ENCODE results near the gene LARGE1.

LARGE1 gene

DNA sequence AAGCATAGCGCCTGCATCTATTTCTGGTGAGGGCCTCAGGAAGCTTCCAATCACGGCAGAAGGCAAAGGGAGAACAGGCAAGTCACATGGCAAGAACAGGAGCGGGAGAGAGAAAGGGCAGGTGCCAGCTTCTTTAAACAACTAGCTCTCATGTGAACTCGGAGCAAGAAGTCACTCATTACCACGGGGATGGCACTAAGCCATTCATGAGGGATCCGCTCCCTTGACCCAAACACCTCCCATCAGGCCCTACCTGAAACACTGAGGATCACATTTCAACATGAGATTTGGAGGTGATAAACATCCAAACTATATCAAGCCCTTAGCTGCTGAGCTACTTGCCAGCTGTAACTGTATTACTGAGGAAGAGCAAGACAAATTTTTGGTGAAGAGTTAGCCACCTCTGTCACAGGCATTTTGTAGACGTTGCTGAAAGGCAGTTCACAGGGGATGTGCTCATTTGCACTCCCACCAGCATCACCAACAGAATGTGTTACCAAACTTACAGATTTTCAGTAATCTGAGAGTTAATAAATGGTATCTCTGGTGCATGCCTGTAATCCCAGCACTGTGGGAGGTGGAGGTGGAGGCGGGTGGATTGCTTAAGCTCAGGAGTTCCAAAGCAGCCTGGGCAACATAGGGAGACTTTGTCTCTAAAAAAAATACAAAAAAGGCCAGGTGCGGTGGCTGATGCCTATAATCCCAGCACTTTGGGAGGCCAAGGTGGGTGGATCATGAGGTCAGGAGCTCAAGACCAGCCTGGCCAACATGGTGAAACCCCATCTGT is 398.2 kb downstream of the LARGE1 start:
- DNase-seq (ENCODE audit: low read depth in 2 of 2) = no peak

DNA sequence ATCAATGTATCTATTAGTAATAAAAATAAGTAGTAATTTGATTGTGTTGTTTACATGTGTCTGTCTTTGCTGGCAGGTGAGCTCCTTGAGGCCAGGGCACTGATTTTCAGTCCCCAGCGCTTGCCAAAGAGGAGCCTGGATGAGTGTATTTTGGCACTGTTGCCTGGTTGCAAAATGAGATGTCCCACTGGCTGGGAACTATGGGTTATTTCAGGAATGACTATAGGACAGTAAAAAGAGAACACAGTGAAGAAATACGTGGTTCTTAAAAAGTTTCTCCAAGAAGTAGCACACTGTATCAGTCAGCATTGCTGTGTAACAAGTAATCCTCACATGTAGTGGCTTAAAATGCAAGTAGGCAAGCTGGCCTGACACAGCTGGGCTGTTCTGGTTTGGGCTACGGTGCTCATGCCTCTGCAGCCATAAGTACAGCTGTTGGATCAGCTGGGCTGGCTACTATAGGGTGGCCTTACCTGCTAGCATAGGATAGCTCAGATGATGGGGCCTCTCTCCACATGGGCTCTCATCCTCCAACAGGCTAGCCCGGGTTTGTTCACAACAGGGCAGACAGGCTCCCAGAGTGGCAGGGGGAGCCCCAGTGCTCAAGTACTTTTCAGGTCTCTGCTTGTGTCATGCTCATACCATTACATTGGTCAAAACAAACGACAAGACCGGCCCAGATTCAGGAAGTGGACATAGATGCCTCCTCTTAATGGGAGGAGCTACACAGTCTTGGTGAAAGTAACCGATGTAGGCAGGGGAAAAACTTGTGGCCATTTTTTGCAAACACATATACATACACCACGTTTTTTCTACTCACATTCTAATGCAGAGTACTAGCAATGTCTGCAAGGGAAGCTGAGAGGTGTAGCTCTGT is 399.1 kb downstream of the LARGE1 start:
- DNase-seq (ENCODE audit: low read depth in 2 of 2) = no peak

GRCh38 chr22:33519974-33520903 is 400.0 kb downstream of the LARGE1 start:
- DNase-seq (ENCODE audit: low read depth in 2 of 2) = no peak

DNA sequence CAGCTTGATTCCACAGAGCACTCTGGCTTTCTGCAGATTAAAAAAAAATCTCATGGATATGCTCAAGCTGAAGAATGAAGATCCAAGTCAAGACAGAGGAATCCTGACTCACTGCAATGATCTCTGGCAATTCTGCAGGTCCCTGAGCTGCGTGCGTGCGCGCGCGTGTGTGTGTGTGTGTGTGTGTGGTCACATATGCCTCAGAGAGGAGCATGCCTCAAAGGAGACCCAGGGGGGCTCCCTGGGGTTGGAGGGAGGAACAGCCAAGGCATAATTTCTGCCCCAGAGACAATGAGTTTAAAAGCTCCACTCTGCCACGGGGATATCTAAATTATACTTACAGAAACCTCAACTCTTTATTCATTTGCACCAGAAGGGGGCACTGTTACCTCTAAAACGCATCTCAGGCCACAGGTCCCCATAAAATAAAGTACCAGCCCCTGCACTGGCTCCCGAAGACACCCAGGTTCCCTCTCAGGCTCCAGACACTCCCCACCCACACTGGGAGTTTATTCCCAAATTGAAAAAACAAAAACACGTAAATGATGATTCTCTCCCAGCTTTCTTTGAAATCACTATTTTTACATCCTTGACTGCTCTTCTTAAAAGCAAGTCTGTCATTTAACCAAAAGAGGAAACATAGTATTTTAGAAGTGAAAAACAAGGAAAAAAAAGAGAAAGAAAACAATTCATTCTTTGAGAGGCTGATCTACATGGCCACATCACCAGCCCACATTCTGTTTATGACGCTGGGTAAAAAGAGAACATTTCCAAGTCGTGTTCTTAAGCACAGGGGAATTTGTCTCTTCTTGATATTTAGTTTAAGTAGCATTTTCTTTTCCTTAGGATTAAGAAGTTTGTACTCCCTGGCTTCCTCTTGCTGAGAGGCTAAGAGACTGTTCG is 401.0 kb downstream of the LARGE1 start:
- DNase-seq (ENCODE audit: low read depth in 2 of 2) = peak; percentile 36 to 46

DNA sequence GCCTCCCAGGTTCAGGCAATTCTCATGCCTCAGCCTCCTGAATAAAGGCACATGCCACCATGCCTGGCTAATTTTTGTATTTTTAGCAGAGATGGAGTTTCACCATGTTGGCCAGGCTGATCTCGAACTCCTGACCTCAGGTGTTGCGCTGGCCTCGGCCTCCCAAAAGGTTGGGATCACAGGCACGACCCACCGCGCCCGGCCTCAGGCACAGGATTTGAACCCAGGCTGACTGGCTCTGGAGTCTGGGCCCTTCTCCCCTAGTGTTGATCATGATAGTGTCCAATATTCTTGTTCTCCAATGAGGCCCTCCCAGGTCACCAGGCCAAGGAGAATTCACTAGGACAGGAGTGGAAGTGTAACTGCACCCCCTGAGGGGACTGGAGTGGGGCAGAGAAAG is 401.9 kb downstream of the LARGE1 start:
- DNase-seq (ENCODE audit: low read depth in 2 of 2) = no peak

GRCh38 chr22:33515795-33516194 is 404.5 kb downstream of the LARGE1 start:
- no peak for DNase-seq (ENCODE audit: low read depth in 2 of 2)

DNA sequence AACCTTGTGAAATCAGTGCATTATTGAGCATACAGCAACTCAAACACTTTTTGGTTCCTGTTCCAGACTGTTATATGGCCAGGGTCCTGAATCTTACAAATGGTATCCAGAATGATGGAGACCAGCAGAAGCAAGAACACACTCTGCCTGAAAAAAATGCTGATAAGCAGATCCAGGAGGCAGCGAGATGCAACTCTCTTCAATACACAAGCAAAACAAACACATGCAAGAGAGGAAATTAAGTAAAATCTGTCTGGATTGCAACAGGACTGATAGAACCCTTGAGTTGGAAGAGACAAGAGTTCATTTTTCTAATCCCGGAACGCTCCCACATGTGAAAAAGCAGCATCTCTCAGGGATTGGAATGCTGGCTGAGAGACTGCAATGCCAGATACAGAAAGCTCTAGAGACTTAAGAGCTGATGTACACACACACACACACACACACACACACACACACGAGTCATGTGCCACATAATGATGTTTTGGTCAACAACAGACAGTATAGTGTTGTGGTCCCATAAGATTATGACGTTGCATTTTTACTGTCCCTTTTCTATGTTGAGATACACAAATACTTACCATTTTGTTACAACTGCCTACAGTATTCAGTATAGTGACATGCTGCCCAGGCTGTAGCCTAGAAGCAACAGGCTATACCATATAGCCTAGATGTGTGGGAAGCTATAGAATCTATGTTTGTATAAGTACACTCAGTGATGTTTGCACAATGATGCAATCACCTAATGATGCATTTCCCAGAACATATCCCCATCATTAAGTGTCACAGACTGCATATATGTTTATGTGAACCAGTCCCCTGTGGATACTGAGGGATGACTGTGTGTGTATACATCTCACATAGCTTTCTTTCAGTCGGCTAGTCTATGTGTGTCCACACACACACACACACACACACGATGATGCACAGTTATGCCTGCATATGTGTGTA is 406.6 kb downstream of the LARGE1 start:
- DNase-seq (ENCODE audit: low read depth in 2 of 2) = peak in 1 of 2 experiments; percentile 19

GRCh38 chr22:33512908-33513307 is 407.4 kb downstream of the LARGE1 start:
- peak in 1 of 2 experiments; percentile 9 for DNase-seq (ENCODE audit: low read depth in 2 of 2)

DNA sequence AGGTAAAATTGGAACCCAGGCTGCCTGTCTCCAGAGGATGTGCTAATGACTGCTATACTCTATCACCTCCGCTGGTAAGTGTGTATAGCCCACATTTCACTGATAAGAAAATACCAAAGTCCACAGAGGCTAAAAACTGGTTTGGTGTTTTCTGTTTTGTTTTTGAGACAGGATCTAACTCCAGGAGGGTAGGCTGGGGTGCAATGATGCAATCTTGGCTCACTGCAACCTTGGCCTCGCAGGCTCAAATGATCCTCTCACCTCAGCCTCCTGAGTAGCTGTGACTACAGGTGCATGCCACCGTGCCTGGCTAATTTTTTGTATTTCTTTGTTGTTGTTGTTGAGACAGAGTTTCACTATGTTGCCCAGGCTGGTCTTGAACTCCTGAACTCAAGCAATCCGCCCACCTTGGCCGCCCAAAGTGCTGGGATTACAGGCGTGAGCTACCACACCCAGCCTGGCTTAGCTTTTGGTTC is 409.8 kb downstream of the LARGE1 start:
- DNase-seq (ENCODE audit: low read depth in 2 of 2) = no peak

GRCh38 chr22:33504941-33505625 is 415.2 kb downstream of the LARGE1 start:
- no peak for DNase-seq (ENCODE audit: low read depth in 2 of 2)

DNA sequence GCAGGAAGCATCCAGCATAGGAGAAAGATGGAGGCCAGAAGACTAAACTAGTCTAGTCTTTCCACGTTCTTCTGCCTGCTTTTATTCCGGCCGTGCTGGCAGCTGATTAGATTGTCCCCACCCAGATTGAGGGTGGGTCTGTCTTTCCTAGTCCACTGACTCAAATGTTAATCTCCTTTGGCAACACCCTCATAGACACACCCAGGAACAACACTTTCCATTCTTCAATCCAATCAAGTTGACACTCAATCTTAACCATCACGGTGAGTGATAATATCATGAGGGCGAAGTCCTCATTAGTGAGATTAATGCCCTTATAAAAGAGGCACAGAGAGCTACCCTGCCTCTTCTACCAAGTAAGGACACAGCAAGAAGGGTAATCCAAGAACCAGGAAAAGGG is 424.2 kb downstream of the LARGE1 start:
- no peak for DNase-seq (ENCODE audit: low read depth in 2 of 2)

DNA sequence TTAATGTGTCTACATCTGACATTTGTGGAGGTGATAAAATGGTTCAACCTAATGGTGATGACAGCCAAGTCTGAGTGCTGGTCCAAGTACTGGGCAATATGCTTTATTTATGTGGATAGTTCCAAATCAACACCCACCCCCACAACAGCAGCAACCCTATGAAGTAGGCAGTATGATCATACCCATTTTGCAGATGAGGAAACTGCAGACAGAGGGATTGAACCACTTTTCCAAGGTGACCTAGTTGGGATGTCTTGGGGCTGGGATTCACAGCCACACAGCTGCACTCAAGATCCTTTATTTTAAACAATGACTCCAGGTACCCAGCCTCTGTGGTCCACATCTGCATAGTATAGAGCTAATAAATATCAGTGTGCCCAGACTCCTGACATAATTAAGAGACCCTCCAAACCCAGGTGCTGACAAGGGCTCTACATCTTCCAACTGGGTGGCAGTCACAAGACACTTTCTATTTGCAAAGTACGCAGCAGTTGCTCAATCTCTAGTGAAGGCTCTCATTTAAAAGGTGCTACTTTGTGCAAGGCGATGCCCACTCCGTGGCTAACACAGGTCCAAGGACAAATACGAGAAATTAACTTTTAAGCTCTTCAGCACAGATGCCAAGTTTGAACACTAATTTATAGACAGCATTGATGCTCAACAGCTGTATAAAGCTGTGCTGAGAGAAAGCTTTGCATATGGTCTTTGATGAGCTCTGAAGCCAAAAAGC is 426.6 kb downstream of the LARGE1 start:
- DNase-seq (ENCODE audit: low read depth in 2 of 2) = no peak

DNA sequence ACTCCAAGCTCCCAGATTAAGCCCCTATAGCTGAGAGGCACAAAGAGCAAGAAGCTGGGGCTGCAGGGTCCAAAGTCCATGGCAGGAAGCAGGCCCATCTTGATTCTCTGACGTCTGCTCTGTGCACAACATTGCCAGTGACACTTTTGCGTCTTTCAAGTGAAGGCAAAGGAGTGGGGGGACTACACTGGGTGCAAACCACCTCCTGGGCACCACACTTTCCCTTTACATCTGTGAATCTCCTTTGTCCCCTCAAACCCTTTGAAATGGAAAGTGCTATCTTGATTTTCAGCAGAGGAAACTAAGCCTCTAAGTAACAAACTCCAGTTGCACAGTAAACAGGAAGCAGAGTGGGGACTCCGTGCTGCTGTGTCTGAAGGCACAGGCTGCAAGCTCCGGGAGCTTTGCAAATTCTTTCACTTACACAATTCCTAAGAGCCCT is 428.0 kb downstream of the LARGE1 start:
- DNase-seq (ENCODE audit: low read depth in 2 of 2) = no peak

DNA sequence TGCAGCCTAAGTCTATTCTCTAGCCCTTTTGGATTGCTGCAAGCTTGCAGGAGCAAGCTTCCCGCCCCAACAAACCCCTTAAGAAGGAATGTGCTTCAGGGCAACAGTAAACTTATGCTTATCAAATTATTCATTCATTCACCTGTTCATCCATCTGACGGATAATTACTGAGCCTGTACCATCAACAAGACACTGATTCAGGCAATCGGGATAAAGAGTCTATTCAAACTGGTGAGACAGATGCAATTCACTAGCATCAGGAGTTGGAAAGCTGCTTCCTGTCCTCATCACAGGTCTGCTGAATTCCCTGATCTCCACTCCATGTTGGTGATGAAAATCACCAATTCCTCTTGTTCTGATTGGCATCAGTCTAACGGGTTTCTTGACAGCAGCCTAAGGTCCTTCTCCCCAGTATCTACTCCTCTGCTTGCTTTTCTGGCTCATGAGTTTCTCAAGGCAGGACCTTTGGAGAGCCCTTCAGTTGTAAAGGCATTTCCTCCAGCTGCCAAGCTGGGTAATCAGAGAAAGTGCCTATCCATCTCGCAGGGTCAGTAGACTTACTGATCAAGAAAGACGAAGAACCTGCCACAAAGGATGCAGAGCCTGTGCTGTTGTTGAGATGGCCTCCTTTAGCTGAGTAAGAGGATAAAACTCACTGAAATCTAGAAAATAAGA is 433.1 kb downstream of the LARGE1 start:
- DNase-seq (ENCODE audit: low read depth in 2 of 2) = no peak

DNA sequence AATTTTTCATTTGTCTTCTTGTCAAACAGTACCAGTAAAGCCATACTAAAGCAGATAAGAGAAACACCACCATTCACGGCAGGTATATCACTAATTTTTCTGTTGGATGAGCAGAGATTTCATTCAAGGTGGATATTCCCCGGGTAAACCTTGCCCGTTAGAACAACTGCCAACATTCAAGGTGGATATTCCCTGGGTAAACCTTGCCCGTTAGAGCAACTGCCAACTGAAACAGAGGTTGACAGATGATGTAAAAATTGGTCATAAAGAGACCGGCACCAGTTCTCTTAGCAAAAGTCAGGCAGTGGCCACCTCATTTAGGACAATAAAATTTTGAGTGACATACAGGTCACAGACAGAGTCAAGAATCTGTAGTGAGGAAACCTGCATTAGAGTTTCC is 438.7 kb downstream of the LARGE1 start:
- no peak for DNase-seq (ENCODE audit: low read depth in 2 of 2)

DNA sequence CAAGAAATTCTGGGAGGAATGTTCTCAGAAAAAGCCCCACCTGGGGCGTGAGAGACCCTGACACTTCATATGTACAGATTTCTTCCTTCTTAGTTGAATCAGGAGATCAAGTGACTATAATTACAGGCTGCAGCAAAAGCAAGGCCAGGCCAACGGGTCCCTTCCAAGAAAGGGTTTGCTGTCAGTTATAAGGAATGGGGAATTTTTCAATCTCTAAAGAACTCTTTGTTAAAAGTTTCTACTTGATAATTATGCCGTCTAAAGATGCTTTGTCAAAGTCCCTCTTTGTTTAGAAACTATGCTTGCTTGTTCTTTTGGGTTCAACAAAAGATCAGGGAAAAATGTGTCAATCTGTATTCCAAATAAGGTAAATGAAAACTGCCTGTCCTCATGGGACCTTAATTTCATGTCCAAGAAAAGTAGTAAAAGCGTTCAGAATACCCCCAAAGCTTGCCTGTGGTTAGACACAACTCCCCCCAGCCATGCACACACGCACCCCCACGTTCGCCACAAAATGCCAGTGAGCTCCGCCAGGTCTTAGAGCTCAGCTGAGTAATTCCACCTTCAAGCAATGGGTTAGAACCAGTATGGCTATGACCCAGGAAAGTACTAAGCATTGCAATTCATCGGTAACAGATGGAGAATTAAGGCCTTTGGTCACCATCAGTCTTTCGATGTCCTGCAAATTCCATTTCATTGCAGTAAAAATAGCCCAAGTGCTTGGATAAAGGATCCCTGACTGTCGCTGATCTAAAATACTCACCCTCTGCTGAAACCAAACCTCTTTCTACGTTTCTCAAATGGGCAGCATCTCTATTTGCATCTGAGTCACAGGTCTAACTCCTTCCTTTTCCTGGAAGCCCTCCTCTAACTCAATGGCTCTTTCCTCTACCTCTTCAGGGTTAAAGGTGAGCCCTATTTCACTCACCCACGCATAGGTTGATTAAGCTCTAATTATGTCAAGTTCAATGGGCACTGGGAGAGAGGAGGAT is 442.9 kb downstream of the LARGE1 start:
- no peak for DNase-seq (ENCODE audit: low read depth in 2 of 2)
